ENCODE measurements around the gene BCL2L1.

- TF ChIP-seq CTCF (IDR thresholded peaks at IDR 0.05) (no peak), POLR2A (IDR thresholded peaks at IDR 0.05) (no peak)
These were observed 12.1 kb downstream of the BCL2L1 start for GRCh38 chr20:31710423-31711108.

Data from body of pancreas (tissue), 4 donors.